Stimulated activated CD8-positive, alpha-beta memory T cell treated with anti-CD3 and anti-CD28 coated beads, Interleukin-15, amount 100 ng/mL, for 4 hours (primary cell): ENCODE measurements around the gene NR2F1-AS1.

Experiments used
- DNase-seq, 2 donors: peaks; one replicate each; pipeline ENCODE4 v3.0.0-alpha.2; 2020; ENCODE audit warnings: low read depth in 2 of 2

NR2F1-AS1 gene

GRCh38 chr5:93580927-93581445, at the start of gene NR2F1-AS1:
Gene NR2F1-AS1, minus strand, starts transcription at chr5:93581219.
- no peak for DNase-seq

DNA sequence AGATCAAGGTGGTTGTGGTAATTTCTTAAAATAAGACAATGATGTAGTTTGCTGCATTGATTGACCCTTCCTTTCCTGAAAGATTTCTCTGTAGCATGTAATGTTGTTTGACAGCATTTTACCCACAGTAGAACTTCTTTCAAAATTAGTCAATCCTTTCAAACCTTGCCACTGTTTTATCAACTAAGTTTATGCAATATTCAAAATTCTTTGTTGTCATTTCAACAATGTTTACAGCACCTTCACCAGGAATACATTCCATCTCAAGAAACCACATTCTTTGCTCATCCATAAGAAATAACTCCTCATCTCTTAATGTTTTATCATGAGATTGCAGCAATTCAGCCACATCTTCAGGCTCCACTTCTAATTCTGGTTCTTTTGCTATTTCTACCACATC, 45.8 kb upstream of the NR2F1-AS1 start:
- no peak for DNase-seq

DNA sequence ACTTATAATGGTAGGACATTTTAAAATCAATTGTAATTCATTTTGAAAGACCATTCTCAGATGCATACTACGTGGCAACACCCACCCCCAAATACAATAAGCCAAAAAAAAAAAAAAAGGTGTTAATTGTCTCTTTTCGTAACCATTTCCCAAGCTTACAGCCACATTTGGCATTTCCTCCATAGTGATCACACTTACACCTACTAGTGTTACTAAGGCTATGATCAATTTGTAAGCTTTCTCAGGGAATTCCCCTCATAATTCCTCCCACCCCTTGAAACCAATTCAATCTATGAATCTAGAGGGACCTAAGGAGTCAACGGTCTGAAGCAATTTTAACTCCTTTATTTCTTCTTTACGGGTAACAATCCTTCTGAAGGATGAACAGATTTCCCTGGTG, 42.1 kb upstream of the NR2F1-AS1 start:
- DNase-seq, result no peak

DNA sequence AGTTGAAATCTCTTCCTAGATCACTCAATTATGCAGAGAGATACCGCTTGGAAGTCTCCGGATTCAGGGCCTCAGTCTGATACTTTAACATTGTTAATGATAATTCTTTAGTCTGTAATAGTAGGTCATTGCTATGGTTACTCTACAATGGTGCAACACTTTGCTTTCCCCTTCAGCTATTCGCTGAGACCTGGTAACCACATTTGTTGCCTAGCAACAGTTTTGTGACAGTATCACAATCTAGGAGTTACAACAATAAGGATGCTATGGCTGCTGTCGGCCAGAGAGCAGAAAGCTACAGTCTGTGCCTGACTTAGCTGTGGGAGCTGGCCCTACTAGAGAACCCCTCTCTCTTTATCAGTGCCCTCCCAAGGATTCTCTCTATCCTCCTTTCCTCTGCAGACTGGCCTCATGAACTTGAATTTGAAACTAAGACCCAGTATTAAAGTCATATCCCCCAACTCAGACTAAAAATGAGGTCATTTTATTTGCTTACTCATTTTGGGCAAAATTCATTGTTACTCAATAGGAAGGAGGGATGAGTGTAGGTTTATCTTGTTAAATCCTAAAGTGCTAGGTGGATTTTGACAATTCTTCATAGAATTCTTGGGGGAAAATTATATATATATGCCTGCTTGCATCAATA, 41.3 kb upstream of the NR2F1-AS1 start:
- no peak for DNase-seq

GRCh38 chr5:93621327-93621798, 40.3 kb upstream of the NR2F1-AS1 start:
- DNase-seq, result no peak

DNA sequence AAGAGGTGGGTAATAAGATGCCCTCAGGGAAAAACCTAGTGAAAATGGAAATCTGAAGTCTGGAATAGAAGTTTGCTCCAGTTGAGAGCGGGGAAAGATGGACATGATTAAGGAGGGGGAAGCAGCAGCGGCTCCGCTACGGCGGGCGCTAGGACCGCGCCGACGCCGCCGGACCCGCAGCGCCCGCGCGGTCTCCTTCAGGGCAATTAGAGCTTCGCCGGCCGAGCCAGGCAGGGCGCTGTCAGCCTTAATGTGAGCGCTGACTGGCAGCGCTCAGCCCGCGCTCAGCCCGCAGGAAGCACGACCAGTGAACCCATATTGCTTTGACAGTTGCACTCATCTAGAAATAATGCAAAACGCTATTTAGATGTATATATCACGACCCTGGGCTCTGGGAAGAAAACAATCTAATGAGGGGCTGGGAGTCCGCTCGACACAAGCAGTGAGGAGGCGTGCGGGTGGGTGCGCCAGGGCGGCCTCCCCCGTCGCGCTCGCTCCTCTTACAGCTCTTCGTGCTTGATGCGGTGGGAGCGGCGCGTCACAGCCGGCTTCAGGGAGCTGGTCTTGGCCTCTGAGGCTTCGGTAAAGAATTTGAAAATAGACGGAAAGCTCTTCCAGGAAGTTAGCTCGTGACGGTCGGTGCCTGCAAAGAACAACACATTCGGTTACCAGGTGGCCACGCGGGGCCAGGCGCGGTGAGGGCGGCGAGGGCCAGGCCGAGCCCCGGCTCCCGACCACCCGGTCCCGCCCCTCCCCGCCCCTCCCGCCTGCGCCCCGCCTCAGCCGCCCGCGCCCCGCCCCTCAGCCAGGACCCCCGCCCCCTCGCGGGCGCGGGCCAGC, 39.7 kb upstream of the NR2F1-AS1 start:
- DNase-seq, result peak in 1 of 2 donors; percentile 31

DNA sequence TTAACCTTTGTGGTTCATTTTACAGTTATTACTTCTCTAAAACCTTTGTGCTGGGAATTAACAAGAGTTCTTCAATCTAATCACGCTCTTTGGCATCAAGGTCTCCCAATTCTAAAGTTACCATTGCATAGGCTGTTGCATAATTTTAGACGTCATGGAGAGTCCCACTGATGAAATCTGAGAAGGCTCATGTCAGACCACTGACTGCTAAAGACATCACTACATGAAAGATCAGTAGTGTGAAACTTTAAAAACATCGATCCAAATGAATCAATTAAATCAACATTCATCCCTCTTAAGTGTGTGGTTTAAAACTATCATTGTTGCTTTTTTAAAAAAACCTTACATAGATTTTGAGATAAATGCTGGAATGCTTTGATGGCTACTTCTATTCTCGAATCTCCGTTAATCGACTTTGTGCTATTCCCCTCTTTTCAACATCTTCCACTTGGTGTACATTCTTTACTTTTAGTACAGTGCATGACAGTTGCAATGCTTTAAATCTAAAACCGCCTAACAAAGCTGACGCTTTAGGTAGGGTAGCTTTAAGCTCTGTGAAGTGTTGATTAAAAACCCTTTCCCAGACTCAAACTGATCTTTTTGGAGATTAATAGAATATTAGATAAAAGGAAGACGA, 35.6 kb upstream of the NR2F1-AS1 start:
- no peak for DNase-seq

DNA sequence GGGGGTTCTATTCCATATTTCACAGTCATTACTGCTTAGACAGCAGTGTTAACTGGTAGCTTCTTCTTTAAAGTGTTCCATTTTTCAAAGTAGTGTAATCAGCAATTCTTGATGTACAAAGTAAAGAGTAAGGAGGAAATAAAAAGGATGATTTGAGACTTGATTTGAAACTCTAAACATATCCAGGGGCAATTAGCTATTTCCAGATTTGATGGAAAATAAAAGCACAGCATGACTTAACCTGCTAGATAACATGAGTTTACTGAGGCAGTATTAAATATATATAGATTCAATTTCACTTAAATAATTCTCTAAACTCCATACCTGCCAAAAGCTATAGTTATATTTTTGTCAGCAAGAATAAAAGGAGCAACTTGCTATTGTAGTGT, 31.8 kb upstream of the NR2F1-AS1 start:
- DNase-seq, result no peak

- DNase-seq, result no peak
These were observed 31.2 kb upstream of the NR2F1-AS1 start for GRCh38 chr5:93611976-93612854.

- DNase-seq, result no peak
These were observed 30.4 kb upstream of the NR2F1-AS1 start for GRCh38 chr5:93611273-93611975.

- no peak for DNase-seq
These were observed 29.7 kb upstream of the NR2F1-AS1 start for GRCh38 chr5:93610581-93611272.

DNA sequence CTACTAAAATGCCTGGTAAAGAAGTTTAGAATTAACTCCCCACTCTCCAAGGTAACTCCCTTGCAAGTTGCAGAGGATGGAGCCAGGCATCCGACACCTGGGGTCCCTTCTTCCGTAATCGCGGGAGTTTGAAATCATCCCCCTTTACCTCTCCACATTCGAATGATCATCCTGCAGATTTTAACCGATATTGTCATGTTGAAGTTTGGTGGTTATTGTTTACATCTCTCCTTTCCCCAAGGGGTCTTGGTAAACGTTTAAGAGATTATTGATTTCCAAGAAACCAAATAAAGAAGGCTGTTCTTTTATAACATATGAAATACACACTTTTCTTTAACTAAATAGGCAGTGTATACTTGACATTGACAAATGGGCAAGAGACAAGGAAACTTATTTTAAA, 28.7 kb upstream of the NR2F1-AS1 start:
- DNase-seq, result no peak

DNA sequence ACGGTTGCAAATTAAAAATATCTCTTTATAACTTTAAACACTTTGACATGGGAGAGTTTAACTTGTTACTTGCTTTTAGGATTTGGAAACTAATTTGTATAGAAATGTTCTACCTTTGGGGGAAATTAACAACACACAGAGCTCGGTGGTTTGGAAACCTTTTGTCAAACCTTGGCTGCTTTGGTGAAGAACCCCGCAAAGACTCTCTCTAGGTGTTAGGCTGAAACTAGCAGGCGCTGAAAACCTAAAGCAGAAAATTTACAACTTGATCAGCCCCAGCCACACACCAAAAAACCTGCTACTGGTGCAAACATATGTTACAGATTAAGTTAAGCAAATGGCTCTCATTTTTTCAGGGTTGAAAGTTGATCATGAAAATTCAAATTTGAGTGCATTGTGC, 27.8 kb upstream of the NR2F1-AS1 start:
- no peak for DNase-seq

DNA sequence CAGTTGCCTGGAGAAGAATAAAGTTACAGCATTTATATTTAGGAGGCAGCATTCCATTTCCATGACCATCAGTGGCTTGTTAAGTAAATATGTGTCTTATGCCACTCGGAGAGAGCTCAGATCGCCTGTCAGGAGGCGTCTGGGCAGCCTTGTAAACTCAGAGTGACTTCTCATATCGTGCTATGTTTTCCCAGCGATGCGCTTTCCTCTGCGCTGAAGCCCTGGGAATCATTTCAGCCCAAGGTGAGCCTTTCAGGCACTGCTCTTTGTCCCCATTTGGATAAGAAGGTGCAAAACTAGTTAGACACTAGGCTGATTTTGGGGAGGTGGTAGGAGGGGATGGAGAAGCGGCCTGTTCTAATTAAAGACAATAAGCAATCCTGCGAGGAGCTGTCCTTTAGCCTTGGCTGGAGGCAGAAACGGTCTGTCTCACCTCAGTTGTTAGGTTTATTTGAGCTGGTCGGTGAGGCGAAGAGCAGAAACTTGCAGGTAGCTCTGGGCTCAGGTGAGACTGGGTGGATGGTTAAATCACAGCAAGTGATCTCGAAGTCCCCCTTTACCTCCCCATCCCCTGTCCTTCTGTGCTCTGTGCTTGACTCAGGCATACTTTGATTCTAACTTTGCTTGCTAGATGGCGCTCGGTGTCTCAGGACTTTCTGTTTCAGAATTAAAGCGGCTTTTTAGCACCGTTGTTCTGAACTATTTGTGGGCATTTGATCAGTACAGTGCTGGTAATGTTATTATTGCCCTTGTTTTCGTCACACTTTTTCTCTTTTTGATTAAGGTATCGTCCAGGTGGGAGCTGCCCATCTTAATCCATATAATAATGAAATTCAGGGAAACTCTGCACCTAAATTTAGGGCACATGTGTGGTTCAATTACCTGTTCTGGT, 26.6 kb upstream of the NR2F1-AS1 start:
- DNase-seq, result no peak

GRCh38 chr5:93606382-93606752, 25.3 kb upstream of the NR2F1-AS1 start:
- no peak for DNase-seq

- DNase-seq, result no peak
These were observed 23.9 kb upstream of the NR2F1-AS1 start for GRCh38 chr5:93604644-93605515.

DNA sequence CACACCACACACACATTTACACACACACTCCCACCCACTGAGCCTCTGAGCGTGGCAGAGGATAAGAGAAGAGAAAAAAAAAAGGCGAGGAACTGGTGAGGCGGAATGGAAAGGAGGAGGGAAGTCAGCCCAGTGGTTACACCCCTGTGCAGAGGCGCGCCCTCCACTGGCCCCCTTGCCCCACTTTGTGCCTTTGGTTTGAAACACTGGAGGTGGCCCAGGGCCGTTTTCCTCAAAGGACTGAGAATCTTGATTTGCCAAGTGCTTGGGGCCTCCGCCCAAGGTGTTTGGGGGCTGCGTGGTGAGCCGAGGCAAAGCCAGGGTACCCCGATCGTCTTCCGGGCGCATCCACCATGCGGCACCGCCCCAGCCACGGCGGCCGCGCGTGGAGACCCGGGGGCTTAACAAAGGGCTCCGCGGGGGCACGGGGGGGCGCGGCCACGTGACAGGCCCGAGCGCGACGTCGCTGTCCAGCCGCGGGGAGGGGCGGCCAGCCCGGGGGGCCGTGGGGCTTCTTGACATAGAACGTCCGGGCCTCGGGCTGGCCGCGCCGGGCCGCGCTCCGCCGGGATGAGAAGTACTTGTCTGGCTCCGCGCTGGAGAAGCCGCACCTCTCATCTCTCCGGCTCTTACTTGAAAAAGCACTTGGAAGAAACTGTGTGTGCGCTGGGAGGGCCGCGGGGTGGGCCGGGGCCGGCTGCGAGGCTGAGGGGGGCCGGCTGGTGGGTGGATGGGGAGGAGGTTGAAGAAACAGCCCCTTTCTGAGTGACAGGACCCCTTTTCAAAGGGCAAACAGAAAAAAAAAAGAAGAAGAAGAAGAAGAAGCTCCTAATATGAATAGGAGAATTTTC, 23.0 kb upstream of the NR2F1-AS1 start:
- DNase-seq, result no peak
